Activated B cell treated with CpG ODN at 0.5 μM for 24 hours (primary cell): ENCODE measurements around the gene NFS1. TPM values are rescaled to one million over a fixed set of nuclear protein-coding genes. Genes with fewer than 3 reads are reported as not detected.

Experiments
- ATAC-seq: fragments of 200-7000 bp; cut with Tn5 transposase; one replicate; pipeline ENCODE4 v1.10.0; 2021; ENCODE audit warnings: low read depth, mild to moderate bottlenecking, moderate library complexity
- CTCF ChIA-PET: fragments of 350-600 bp; sonication (Branson Sonifier 250); formaldehyde crosslinking; loops from one replicate; lab custom pipeline; 2021; ENCODE audit warnings: antibody characterized with exemption; lab: Charles Lee
- POLR2A ChIA-PET: fragments of 350-600 bp; sonication (Branson Sonifier 250); formaldehyde crosslinking; loops from one replicate; lab custom pipeline; 2021; ENCODE audit warnings: antibody characterized with exemption; lab: Charles Lee
- DNase-seq: peaks from one replicate; pipeline ENCODE4 v3.0.0; 2022
- H3K27ac Mint-ChIP-seq: one replicate; pipeline ENCODE4 v1.8.0; 2020; ENCODE audit warnings: mixed read lengths
- H3K27me3 Mint-ChIP-seq: one replicate; pipeline ENCODE4 v1.8.0; 2021; ENCODE audit warnings: mixed read lengths
- H3K36me3 Mint-ChIP-seq: one replicate; pipeline ENCODE4 v1.8.0; 2021; ENCODE audit warnings: low read depth, mixed read lengths
- H3K4me1 Mint-ChIP-seq: one replicate; pipeline ENCODE4 v1.8.0; 2021; ENCODE audit warnings: mixed read lengths
- H3K4me3 Mint-ChIP-seq: one replicate; pipeline ENCODE4 v1.8.0; 2020; ENCODE audit warnings: mild to moderate bottlenecking, mixed read lengths
- H3K9me3 Mint-ChIP-seq: one replicate; pipeline ENCODE4 v1.8.0; 2020; ENCODE audit warnings: mixed read lengths
- CTCF ChIP-seq: fragments of 200-600 bp; IDR thresholded peaks from one replicate; pipeline ENCODE4 v1.8.0; 2022; ENCODE audit warnings: antibody characterized with exemption, mild to moderate bottlenecking
- intact Hi-C: fragments of 100-400 bp; cut with micrococcal nuclease; formaldehyde crosslinking; loops from one replicate; pipeline ENCODE4 v1.15.1; 2024
- total RNA-seq: library from RNA; stranded (reverse); gene quantifications from 2 replicates; pipeline ENCODE4 v1.2.3, GENCODE V29; 2022

The NFS1 gene
- total RNA-seq, 1 donor from 2014 or later = 30.6 TPM

- Mint-ChIP-seq H3K4me1 (peaks cover 14% of the 10 kb centered on the region), H3K27me3 (no peaks in the 10 kb centered on the region), H3K9me3 (no peaks in the 10 kb centered on the region), H3K36me3 (peaks cover 25% of the 10 kb centered on the region), H3K27ac (peak overlapping the region; percentile 57), H3K4me3 (peak overlapping the region; percentile 2)
- CTCF ChIA-PET = no interaction called here
- DNase-seq (no peak), ATAC-seq (peak; percentile 78)
- POLR2A ChIA-PET = interaction anchor here (0.5 to 1.6 kb wide), 4 partner anchors 17 to 95 kb away, joined by 3 to 10 read pairs (median 5); partner anchors contain the start of gene RBM39
- TF ChIP-seq CTCF = no peak
- intact Hi-C loops = no loop called here
These were observed 18.5 kb downstream of the NFS1 start for GRCh38 chr20:35680452-35681183.

- no peak overlapping the region for H3K4me3 Mint-ChIP-seq
- no peak overlapping the region for H3K27ac Mint-ChIP-seq
- DNase-seq = no peak
- peaks cover under 1% of the 10 kb centered on the region for H3K4me1 Mint-ChIP-seq
- intact Hi-C loops = no loop called here
- ChIA-PET CTCF (no interaction called here), POLR2A (interaction anchor here (0.6 kb wide), 1 partner anchor 144 kb away, joined by 4 read pairs; no protein-coding TSS in a partner anchor)
- peaks cover 49% of the 10 kb centered on the region for H3K36me3 Mint-ChIP-seq
- no peaks in the 10 kb centered on the region for H3K9me3 Mint-ChIP-seq
- ATAC-seq = no peak
- no peak for TF ChIP-seq CTCF
- H3K27me3 Mint-ChIP-seq = no peaks in the 10 kb centered on the region
These were observed 24.2 kb downstream of the NFS1 start for GRCh38 chr20:35674921-35675320.

GRCh38 chr20:35673884-35674283 is 25.3 kb downstream of the NFS1 start:
- Mint-ChIP-seq H3K9me3 (no peaks in the 10 kb centered on the region), H3K27ac (no peak overlapping the region), H3K4me1 (no peaks in the 10 kb centered on the region), H3K27me3 (no peaks in the 10 kb centered on the region), H3K36me3 (peaks cover 55% of the 10 kb centered on the region), H3K4me3 (no peak overlapping the region)
- ATAC-seq (no peak), DNase-seq (no peak)
- intact Hi-C loops = no loop called here
- ChIA-PET POLR2A (no interaction called here), CTCF (no interaction called here)
- no peak for TF ChIP-seq CTCF

- no peak for TF ChIP-seq CTCF
- Mint-ChIP-seq H3K9me3 (no peaks in the 10 kb centered on the region), H3K4me3 (no peak overlapping the region), H3K4me1 (peaks cover 5% of the 10 kb centered on the region), H3K36me3 (peaks cover 59% of the 10 kb centered on the region), H3K27ac (no peak overlapping the region), H3K27me3 (no peaks in the 10 kb centered on the region)
- CTCF ChIA-PET = no interaction called here
- DNase-seq = no peak
- intact Hi-C loops = no loop called here
- ATAC-seq = no peak
- POLR2A ChIA-PET = interaction anchor here (0.5 kb wide), 2 partner anchors 11 to 150 kb away, joined by 3 to 4 read pairs; no protein-coding TSS in a partner anchor
These were observed 29.5 kb downstream of the NFS1 start for GRCh38 chr20:35669681-35670080.

- intact Hi-C loops = no loop called here
- ChIA-PET POLR2A (interaction anchor here (0.5 kb wide), 1 partner anchor 150 kb away, joined by 4 read pairs; no protein-coding TSS in a partner anchor), CTCF (no interaction called here)
- DNase-seq = no peak
- no peak for TF ChIP-seq CTCF
- no peak overlapping the region for H3K4me3 Mint-ChIP-seq
- peaks cover 59% of the 10 kb centered on the region for H3K36me3 Mint-ChIP-seq
- H3K9me3 Mint-ChIP-seq = no peaks in the 10 kb centered on the region
- no peak overlapping the region for H3K27ac Mint-ChIP-seq
- ATAC-seq = no peak
- peaks cover 5% of the 10 kb centered on the region for H3K4me1 Mint-ChIP-seq
- no peaks in the 10 kb centered on the region for H3K27me3 Mint-ChIP-seq
These were observed 29.9 kb downstream of the NFS1 start for GRCh38 chr20:35669221-35669620.
